ENCODE results near the gene NCBP3.

NCBP3 gene

GRCh38 chr17:3802461-3803307, 43.4 kb downstream of the NCBP3 start:
- no peak overlapping the region for H3K4me3 ChIP-seq (ENCODE audit: control insufficient read depth, low read depth, low read length)
- no peak for TF ChIP-seq CTCF (IDR thresholded peaks at IDR 0.05; ENCODE audit: control insufficient read depth, insufficient read depth, low read depth, low read length, missing control alignments)
- DNase-seq (ENCODE audit: low read depth): peak; percentile 59

DNA sequence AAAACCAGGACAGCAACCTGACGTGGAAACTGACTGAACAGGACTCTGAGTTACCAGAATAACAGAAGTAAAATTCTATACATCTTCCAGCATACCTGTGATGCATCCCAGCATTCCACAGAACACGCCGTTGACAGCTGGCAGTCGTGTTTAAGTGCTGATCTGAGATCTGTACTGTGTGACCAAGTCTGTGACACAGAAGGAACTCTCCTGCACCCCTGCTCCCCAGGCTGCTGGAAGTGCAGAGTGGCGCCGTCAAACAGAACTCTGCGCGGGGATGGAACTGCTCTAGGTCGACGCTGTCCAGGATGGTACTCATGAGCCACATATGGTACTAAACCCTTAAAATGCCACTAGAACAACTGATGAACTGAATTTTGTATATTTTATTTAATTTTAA, 44.3 kb downstream of the NCBP3 start:
- DNase-seq (ENCODE audit: low read depth): no peak
- H3K4me3 ChIP-seq (ENCODE audit: control insufficient read depth, low read depth, low read length): no peak overlapping the region
- no peak for TF ChIP-seq CTCF (IDR thresholded peaks at IDR 0.05; ENCODE audit: control insufficient read depth, insufficient read depth, low read depth, low read length, missing control alignments)

GRCh38 chr17:3801347-3801746, 44.7 kb downstream of the NCBP3 start:
- no peak overlapping the region for H3K4me3 ChIP-seq (ENCODE audit: control insufficient read depth, low read depth, low read length)
- TF ChIP-seq CTCF (IDR thresholded peaks at IDR 0.05; ENCODE audit: control insufficient read depth, insufficient read depth, low read depth, low read length, missing control alignments): no peak
- no peak for DNase-seq (ENCODE audit: low read depth)

DNA sequence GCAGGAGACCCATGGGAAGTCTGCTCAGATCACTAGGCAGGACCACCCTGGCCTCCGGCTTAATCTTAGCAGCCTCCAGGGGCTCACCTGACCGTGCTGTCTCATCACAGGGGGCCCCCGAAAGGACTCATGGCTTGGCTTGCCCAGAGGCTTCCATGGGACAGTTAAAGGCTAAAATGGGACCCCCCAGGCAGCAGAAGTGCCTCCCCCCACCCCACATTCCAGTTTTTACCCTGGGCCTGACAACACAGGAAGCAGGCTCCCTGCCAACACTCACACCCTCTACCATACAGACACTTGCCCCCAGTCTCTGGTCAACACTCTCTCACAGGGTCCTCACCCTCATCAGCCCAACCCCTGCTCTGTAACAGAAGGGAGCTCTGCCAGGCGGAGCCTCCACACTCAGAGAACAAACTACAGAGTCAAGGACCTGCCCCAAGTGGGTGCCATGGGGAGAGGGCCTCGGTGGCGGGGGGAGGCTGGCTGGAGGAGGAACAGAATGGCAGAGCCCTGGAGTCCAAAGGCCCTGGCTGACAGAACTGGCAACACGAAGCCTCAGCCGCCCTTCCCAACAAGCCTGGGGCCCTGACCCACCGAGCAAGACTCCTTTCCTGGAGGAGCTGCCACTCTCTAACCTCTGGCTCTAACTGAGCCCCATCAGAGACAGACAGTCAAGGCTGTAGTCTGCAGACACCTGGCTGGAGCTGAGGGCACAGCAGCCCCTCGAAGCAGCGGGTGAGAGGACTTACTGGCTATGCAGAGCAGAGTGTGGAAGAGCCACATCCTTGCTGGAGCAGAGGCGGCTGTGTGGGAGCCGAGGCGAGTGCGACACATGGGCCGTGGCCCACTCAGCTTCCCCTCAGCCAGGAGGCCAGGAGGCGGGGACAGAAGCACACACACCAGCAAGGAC, 45.4 kb downstream of the NCBP3 start, which contains the start of gene ITGAE:
ITGAE (minus strand) TSS at position 827 of the 910 bp plus-strand sequence; CDS start at position 783, 44 bp downstream.
- H3K4me3 ChIP-seq (ENCODE audit: control insufficient read depth, low read depth, low read length): no peak within 1 kb of the TSS
- TF ChIP-seq CTCF (IDR thresholded peaks at IDR 0.05; ENCODE audit: control insufficient read depth, insufficient read depth, low read depth, low read length, missing control alignments): no peak
- DNase-seq (ENCODE audit: low read depth): no peak

GRCh38 chr17:3799181-3799945, 46.7 kb downstream of the NCBP3 start:
- H3K4me3 ChIP-seq (ENCODE audit: control insufficient read depth, low read depth, low read length): no peak overlapping the region
- DNase-seq (ENCODE audit: low read depth): no peak
- no peak for TF ChIP-seq CTCF (IDR thresholded peaks at IDR 0.05; ENCODE audit: control insufficient read depth, insufficient read depth, low read depth, low read length, missing control alignments)

Measured in AG09309 (cell line).